BJ (cell line): ENCODE measurements around the gene CDK14. TPM values are rescaled to one million over a fixed set of nuclear protein-coding genes. Genes with fewer than 3 reads are reported as not detected.

Experiments used
- CTCF ChIA-PET: fragments of 350-600 bp; formaldehyde crosslinking; extraction: SDS; loops from one replicate; lab custom pipeline; 2021; ENCODE audit warnings: antibody characterized with exemption, inconsistent platforms; lab: Yijun Ruan, JAX
- POLR2A ChIA-PET: fragments of 300-600 bp; sonication (Branson Sonifier 250); formaldehyde crosslinking; extraction: SDS; loops from one replicate; lab custom pipeline; 2021; ENCODE audit warnings: antibody characterized with exemption; lab: Charles Lee
- DNase-seq: peaks from one replicate; pipeline ENCODE4 v3.0.0-alpha.2; 2011; ENCODE audit warnings: low read depth
- H3K27me3 ChIP-seq: 2 replicates; pipeline ENCODE4 v1.6.0; 2011; ENCODE audit warnings: low read length; ENCODE audit not compliant: control insufficient read depth, insufficient read depth
- H3K36me3 ChIP-seq: 2 replicates; pipeline ENCODE4 v1.5.1; 2011; ENCODE audit warnings: low read length; ENCODE audit not compliant: control insufficient read depth, insufficient read depth
- H3K4me3 ChIP-seq: 2 replicates; pipeline ENCODE4 v1.5.1; 2011; ENCODE audit warnings: low read depth, mild to moderate bottlenecking, control low read depth, low read length
- polyA plus RNA-seq: library from polyadenylated mRNA; depleted of rRNA; stranded (reverse); fragments of >200 nt; gene quantifications from 2 replicates; pipeline ENCODE4 v1.2.3, GENCODE V29; 2011
- TF ChIP-seq, protein P1 (sequence below): IDR thresholded peaks from 2 replicates; pipeline ENCODE4 v1.5.1; 2011; ENCODE audit warnings: low read depth, mild to moderate bottlenecking, control low read depth, inconsistent platforms, low read length, moderate library complexity; ENCODE audit not compliant: insufficient read depth

The CDK14 gene
- polyA plus RNA-seq, 1 experiment: 6.7 TPM

- ChIA-PET CTCF (interaction anchor here (1.0 to 1.1 kb wide), 2 partner anchors 16 to 120 kb away, joined by 3 to 4 read pairs; no protein-coding TSS in a partner anchor), POLR2A (no interaction called here)
- Histone ChIP-seq H3K36me3 (no peaks in the 10 kb centered on the region), H3K27me3 (no peaks in the 10 kb centered on the region), H3K4me3 (no peak overlapping the region)
- TF ChIP-seq, protein P1, sequence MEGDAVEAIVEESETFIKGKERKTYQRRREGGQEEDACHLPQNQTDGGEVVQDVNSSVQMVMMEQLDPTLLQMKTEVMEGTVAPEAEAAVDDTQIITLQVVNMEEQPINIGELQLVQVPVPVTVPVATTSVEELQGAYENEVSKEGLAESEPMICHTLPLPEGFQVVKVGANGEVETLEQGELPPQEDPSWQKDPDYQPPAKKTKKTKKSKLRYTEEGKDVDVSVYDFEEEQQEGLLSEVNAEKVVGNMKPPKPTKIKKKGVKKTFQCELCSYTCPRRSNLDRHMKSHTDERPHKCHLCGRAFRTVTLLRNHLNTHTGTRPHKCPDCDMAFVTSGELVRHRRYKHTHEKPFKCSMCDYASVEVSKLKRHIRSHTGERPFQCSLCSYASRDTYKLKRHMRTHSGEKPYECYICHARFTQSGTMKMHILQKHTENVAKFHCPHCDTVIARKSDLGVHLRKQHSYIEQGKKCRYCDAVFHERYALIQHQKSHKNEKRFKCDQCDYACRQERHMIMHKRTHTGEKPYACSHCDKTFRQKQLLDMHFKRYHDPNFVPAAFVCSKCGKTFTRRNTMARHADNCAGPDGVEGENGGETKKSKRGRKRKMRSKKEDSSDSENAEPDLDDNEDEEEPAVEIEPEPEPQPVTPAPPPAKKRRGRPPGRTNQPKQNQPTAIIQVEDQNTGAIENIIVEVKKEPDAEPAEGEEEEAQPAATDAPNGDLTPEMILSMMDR: no peak
- no peak for DNase-seq
Measured at GRCh38 chr7:90717296-90718060, 121.4 kb downstream of the CDK14 start.

DNA sequence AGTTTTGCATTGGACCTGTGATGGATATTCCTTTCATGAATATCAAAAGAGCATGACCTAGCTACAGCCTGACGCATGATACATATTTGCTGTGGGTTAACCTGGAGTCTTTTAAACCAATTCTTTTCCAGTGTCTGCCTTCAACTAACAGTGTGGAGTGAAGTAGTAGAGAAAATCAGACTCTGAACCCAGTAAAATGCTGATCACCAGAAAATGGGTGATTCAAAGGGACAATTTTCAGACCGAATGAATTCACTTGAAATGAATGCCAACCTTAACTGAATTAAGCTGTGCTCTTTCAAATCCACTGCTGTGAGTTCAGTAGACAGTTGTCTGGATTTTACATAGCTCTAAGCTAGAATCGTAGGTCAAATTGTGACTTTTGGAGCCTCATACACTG lies 123.0 kb downstream of the CDK14 start:
- CTCF ChIA-PET: no interaction called here
- TF ChIP-seq, protein P1: no peak
- POLR2A ChIA-PET: no interaction called here
- Histone ChIP-seq H3K36me3 (no peaks in the 10 kb centered on the region), H3K4me3 (no peak overlapping the region), H3K27me3 (no peaks in the 10 kb centered on the region)
- no peak for DNase-seq

DNA sequence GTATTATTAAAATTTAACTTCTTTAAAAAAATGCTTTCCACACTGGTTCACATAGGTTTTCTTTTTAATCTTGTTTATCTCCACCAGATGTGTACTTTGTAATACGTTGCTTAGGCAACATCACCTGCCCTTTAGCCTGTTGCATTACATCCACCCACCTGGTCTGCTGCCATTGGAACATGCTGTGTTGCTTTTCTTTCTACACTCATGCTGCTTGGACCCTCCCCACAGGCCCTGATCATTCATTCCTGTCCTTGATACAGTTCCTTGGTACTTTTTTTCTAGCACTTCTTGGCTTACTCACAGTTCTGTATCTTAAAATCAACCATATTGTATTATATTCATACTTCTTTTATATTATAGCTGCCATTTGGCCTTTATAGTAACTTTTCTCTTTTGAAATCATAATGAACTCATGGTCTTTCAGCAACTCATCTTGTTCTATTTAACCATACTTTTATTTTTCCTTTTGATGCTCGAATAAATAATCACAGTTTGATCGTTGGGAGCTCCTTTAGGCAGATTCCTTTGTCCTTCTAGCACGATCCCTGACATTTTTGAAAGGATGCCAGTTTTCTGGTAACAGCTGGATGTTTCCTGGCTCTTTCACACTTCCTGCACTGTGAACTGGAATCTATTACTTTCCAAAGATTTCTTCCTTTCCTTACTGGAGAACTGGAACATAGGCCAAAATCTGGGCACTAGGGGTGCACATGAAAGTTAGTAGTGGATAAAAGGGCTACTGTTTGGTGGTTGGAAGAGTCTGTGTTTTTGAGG lies 125.1 kb downstream of the CDK14 start:
- no peaks in the 10 kb centered on the region for H3K36me3 ChIP-seq
- no peak for DNase-seq
- TF ChIP-seq, protein P1: no peak
- no peak overlapping the region for H3K4me3 ChIP-seq
- ChIA-PET CTCF (interaction anchor here (0.9 kb wide), 1 partner anchor 13 kb away, joined by 6 read pairs; no protein-coding TSS in a partner anchor), POLR2A (no interaction called here)
- H3K27me3 ChIP-seq: no peaks in the 10 kb centered on the region

DNA sequence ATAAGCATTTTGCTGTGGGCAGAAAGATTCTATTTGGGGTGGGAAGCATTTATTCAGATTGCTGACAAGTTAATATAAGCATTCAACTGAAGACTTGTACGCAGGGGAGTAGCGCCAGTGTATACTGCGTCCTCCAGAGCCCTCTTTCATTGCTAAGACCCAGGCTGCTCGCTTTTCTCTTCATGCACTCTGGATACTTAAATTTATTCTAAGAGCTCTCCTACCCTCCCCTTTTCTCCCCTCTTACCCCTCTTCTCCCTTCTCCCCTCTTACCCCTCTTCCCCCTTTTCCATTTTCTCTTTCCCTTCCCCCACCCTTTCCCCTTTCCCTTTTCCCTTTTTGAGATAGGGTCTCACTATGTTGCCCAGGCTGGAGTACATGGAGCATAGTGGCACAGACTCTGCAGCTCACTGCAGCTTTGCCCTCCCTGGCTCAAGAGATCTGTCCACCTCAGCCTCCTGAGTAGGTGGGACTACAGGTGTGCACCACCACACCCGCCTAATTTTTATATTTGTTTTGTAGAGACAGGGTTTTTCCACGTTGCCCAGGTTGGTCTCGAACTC lies 125.8 kb downstream of the CDK14 start:
- H3K4me3 ChIP-seq: no peak overlapping the region
- no peak for DNase-seq
- TF ChIP-seq, protein P1: no peak
- H3K36me3 ChIP-seq: no peaks in the 10 kb centered on the region
- CTCF ChIA-PET: interaction anchor here (0.9 kb wide), 1 partner anchor 14 kb away, joined by 6 read pairs; no protein-coding TSS in a partner anchor
- no peaks in the 10 kb centered on the region for H3K27me3 ChIP-seq
- POLR2A ChIA-PET: interaction anchor here (0.6 kb wide), 1 partner anchor 13 kb away, joined by 3 read pairs; no protein-coding TSS in a partner anchor

- no peak overlapping the region for H3K4me3 ChIP-seq
- DNase-seq: no peak
- TF ChIP-seq, protein P1: no peak
- POLR2A ChIA-PET: no interaction called here
- H3K36me3 ChIP-seq: no peaks in the 10 kb centered on the region
- CTCF ChIA-PET: no interaction called here
- no peaks in the 10 kb centered on the region for H3K27me3 ChIP-seq
Measured at GRCh38 chr7:90723233-90723632, 127.1 kb downstream of the CDK14 start.
